ENCODE measurements around the gene IGF2BP2. TPM values are rescaled to one million over a fixed set of nuclear protein-coding genes. Genes with fewer than 3 reads are reported as not detected.

The IGF2BP2 gene
- total and polyA plus RNA-seq, 10 donors: 1.1 to 21.1 (median 12.0) TPM

DNA sequence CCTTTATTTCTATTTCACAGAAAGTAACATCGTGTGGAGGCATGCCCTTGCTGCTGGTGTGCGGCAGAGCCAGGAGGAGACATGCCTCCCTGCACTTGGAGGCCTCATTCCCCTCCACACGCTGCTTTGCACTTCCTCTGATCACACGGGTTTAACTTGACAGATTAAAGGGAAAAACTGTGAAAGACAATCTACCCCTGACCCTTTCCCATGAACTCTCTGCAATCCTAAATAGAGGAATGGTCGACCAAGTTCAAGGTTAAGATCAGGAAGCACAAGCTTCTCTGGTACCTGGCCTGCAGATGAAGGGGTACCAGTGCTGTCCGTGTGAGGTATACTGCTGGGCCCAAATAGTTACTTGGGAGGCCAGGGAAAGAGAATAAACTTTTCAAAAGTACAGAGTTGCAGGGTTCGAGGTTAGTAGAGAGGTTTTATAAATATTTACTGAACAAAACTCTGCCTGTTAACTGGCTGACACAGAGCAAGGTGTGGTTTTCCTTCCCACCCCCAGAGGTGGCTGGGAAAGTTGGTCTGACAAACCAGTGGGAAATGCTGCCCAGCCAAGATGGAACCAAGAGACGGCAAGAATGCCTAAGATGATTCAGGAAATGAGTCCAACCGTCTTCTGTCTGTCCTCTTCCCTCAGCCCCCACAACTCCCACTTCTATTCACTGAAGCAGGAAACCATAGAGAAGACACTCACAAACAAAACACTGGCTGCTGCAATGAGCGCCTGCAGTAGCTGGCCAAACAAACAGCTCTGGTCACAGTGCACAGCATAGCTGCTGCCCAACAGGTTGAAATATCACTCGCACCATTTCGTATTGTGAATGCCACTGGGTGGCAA lies 79.6 kb downstream of the IGF2BP2 start:
- Histone ChIP-seq H3K36me3 (no peaks in the 10 kb centered on the region), H3K9me3 (no peaks in the 10 kb centered on the region), H3K27ac (peak overlapping the region in 2 of 8 donors; percentile 6 to 31), H3K4me3 (no peak overlapping the region), H3K27me3 (replicated peaks in 1 of 7) (no peaks in the 10 kb centered on the region), H3K4me1 (peaks cover 13 to 38% (median 23%) of the 10 kb centered on the region in 6 donors)
- intact Hi-C loops (cut with DNase I; ENCODE audit: low total_unique reads): no loop called here
- no peak for DNase-seq
- WGBS, 5 donors: 23 to 31% (median 26%) methylated on average over 12 of the region's 12 CpGs
- TF ChIP-seq POLR2A (IDR thresholded peaks at IDR 0.05) (no peak), POLR2AphosphoS5 (IDR thresholded peaks at IDR 0.05) (peak in 1 of 3 donors; percentile 39)
- TF ChIP-seq, protein P1, sequence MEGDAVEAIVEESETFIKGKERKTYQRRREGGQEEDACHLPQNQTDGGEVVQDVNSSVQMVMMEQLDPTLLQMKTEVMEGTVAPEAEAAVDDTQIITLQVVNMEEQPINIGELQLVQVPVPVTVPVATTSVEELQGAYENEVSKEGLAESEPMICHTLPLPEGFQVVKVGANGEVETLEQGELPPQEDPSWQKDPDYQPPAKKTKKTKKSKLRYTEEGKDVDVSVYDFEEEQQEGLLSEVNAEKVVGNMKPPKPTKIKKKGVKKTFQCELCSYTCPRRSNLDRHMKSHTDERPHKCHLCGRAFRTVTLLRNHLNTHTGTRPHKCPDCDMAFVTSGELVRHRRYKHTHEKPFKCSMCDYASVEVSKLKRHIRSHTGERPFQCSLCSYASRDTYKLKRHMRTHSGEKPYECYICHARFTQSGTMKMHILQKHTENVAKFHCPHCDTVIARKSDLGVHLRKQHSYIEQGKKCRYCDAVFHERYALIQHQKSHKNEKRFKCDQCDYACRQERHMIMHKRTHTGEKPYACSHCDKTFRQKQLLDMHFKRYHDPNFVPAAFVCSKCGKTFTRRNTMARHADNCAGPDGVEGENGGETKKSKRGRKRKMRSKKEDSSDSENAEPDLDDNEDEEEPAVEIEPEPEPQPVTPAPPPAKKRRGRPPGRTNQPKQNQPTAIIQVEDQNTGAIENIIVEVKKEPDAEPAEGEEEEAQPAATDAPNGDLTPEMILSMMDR (IDR thresholded peaks at IDR 0.05 in 8 of 11, conservative IDR thresholded peaks at IDR 0.05 in 3 of 11): no peak

DNA sequence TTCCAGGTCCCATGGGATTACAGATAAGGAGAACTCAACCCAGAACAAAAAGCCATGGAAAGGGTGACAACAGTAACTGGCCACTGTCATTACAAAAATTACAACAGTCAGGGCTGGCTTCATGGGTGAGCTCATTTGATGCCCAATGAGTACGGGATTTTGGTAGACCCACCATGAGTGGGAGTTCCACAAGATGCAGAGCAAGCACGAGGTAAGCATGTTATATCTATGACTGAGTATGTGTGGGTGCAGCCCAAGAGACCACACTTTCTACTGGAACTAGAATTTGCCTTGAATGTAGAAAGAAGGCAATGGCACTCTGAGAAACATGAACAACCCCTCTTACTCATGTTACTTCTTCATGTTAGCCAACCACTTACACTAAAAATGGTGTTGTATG lies 83.3 kb downstream of the IGF2BP2 start:
- WGBS, 5 donors: 63 to 92% (median 81%) methylated on average over 2 of the region's 2 CpGs
- no peak for TF ChIP-seq POLR2A (IDR thresholded peaks at IDR 0.05)
- intact Hi-C loops (cut with DNase I; ENCODE audit: low total_unique reads): no loop called here
- H3K9me3 ChIP-seq: no peaks in the 10 kb centered on the region
- peaks cover 13 to 26% (median 20%) of the 10 kb centered on the region in 6 donors for H3K4me1 ChIP-seq
- H3K36me3 ChIP-seq: no peaks in the 10 kb centered on the region
- no peak for DNase-seq
- no peak overlapping the region for H3K4me3 ChIP-seq
- no peaks in the 10 kb centered on the region for H3K27me3 ChIP-seq (replicated peaks in 1 of 7)
- no peak overlapping the region for H3K27ac ChIP-seq

DNA sequence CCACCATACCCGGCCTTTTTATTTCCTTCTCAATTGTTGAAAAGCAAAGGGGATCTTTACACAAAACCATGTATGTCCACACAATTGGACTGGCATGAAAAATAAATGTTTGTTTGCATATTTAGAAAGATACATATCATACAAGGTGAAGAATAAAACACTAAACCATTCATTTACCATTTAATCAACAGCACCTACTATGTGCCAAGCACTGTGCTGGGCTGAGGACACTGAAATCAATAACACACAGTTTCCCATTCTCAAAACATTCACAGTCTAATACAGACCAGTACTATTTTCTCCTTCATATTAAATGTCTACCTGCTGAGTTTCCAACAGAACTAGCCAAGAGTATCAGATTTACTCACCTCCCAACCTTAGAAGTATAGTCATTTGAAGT lies 84.7 kb downstream of the IGF2BP2 start:
- no peak overlapping the region for H3K4me3 ChIP-seq
- intact Hi-C loops (cut with DNase I; ENCODE audit: low total_unique reads): no loop called here
- peaks cover 3 to 12% (median 6%) of the 10 kb centered on the region in 6 donors for H3K4me1 ChIP-seq
- H3K36me3 ChIP-seq: no peaks in the 10 kb centered on the region
- no peaks in the 10 kb centered on the region for H3K9me3 ChIP-seq
- H3K27ac ChIP-seq: no peak overlapping the region
- WGBS, 5 donors: 81 to 100% (median 89%) methylated on average over 1 of the region's 1 CpG
- TF ChIP-seq POLR2A (IDR thresholded peaks at IDR 0.05) (no peak), POLR2AphosphoS5 (IDR thresholded peaks at IDR 0.05) (no peak)
- TF ChIP-seq, protein P1 (IDR thresholded peaks at IDR 0.05 in 8 of 11, conservative IDR thresholded peaks at IDR 0.05 in 3 of 11): no peak
- H3K27me3 ChIP-seq (replicated peaks in 1 of 7): no peaks in the 10 kb centered on the region
- no peak for DNase-seq

DNA sequence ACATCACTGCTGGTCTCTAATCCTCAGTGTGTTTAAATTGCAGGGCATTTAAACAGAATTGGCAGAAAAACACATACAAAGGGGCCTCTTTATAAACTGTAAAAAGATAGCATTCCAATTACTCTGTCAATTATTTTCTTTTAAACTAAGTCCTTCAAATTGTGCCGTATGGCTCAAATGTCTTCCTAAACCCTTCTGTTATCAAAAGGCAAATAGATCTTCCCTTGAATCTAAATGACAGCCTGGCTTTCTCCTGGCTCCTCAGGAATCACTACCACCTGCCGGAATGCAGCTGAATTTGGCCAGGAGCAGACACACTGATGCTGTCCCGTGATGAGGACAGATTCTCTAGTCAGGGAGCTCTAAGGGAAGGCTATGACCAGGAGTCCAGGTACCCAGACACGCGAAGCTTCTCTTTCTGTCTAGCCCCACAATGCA lies 85.6 kb downstream of the IGF2BP2 start:
- Histone ChIP-seq H3K9me3 (no peaks in the 10 kb centered on the region), H3K27me3 (replicated peaks in 1 of 7) (no peaks in the 10 kb centered on the region), H3K4me3 (no peak overlapping the region), H3K27ac (no peak overlapping the region), H3K4me1 (peaks cover 0 to 4% (median 0%) of the 10 kb centered on the region in 6 donors), H3K36me3 (no peaks in the 10 kb centered on the region)
- no peak for DNase-seq
- WGBS, 5 donors: 89 to 92% (median 91%) methylated on average over 5 of the region's 5 CpGs
- no peak for TF ChIP-seq POLR2AphosphoS5 (IDR thresholded peaks at IDR 0.05)
- TF ChIP-seq, protein P1 (IDR thresholded peaks at IDR 0.05 in 8 of 11, conservative IDR thresholded peaks at IDR 0.05 in 3 of 11): no peak
- TF ChIP-seq POLR2A (IDR thresholded peaks at IDR 0.05): no peak
- intact Hi-C loops (cut with DNase I; ENCODE audit: low total_unique reads): no loop called here
